Vein endothelial cell (primary cell): ENCODE data around the gene ARL5C. TPM values are rescaled to one million over a fixed set of nuclear protein-coding genes. Genes with fewer than 3 reads are reported as not detected.

Experiments
- total RNA-seq: library from RNA; depleted of rRNA; stranded (reverse); fragments of >200 nt; gene quantifications from 2 replicates; pipeline ENCODE4 v1.2.3, GENCODE V29; 2012

The ARL5C gene, protein sequence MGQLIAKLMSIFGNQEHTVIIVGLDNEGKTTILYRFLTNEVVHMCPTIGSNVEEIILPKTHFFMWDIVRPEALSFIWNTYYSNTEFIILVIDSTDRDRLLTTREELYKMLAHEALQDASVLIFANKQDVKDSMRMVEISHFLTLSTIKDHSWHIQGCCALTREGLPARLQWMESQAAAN
- total RNA-seq, result not detected in 2 replicates

DNA sequence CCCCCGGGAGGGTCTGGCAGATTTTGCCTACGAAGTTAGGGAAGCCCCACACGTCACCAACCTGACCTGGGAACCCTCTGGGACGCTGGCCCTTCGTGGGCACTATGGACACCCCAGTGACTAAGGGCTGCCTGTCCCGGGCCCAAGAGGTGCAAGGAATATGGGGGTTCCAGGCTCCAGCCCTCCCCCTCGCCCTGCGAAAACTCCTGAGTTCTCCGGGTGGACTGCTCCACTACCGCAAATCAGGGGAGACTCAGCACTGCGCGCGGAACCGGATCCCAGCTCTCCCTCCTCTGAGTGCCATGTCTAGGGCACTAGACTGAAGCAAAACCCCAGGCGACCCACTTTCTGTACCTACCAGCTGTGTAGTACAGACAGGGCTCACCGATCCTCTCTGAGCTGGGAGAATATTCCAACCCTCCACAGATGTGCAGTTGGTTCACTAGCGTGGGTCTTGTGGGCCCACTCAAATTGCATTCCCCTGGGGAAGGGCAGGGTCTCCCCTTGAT is at the start of gene ARL5C:
TSS of gene ARL5C (minus strand) at position 321 of the 509 bp plus-strand sequence. CDS start 401 bp downstream, outside the sequence.

GRCh38 chr17:39200070-39200879 is 34.3 kb upstream of the ARL5C start, which contains the start of gene RPL19:
RPL19 (plus strand) TSS chr17:39200283; CDS start chr17:39200345, 62 bp downstream.

DNA sequence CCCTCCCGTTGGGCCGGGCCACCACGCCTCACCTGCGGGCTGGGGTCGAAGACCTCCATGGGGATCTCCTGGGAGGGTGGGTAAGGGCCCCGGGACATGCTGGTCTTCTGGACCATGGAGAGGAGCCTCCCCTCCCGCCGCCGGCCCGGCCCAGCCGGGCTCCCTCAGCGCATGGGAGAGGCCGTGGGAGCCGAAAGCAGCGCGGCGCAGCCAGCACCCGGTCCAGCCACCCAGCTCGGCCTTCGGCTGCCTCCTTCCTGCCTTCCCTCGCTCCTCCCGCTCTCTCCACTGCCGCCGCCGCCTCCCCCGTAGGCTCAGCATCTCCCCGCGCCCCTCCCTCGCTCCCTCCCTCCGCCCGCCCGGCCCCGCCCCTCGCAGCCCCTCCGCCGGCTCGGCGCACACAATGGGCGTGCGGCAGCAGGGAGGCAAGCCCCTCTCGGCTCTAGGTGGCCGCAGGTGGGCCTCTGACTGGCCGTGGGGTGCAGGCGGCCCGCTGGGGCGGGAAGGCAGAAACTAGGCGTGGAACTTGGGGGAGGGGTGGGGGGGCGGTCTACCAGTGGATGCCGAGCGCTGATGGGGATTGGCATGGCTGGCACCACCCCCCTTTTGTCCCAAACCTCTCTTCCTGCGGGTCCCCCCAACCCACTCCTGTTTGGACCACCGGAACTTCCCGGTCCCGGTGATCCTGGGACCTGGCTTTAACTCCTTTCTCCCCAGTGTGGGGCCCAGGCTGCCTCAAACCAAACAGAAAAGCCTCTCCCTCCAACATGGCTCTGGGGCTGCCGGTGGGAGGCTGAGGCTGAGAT is 31.6 kb upstream of the ARL5C start, which contains the start of gene CACNB1:
TSS of gene CACNB1 (minus strand) at position 290 of the 806 bp plus-strand sequence. CDS start at position 116, 174 bp downstream.

GRCh38 chr17:39151150-39151942 is 14.6 kb downstream of the ARL5C start, which contains the start of gene PLXDC1:
PLXDC1 (minus strand) TSS chr17:39151637; CDS start chr17:39151437, 200 bp downstream.

Other genes starting within 250 kb of the ARL5C start
- gene FBXO47, start 198.8 kb downstream of the ARL5C start, total RNA-seq, result not detected in 2 replicates
- gene PLXDC1, start 14.5 kb downstream of the ARL5C start, total RNA-seq, result not detected in 2 replicates
- 3.9 and 6.7 TPM in 2 replicates for gene CACNB1, start 31.5 kb upstream of the ARL5C start, total RNA-seq
- 1,567 and 1,657 TPM in 2 replicates for gene RPL19, start 34.1 kb upstream of the ARL5C start, total RNA-seq
- not detected in 2 replicates for gene STAC2, start 59.8 kb upstream of the ARL5C start, total RNA-seq
- gene FBXL20, start 235.5 kb upstream of the ARL5C start, total RNA-seq, result 16.0 and 19.8 TPM in 2 replicates